Fibroblast of gingiva (primary cell): ENCODE measurements around the gene CHST12.
A peak's percentile ranks its signal among the peaks of the same experiment; 100 is the strongest.
"Not testable (repeated sequence)": the region's sequence is repeated elsewhere in the genome, so short reads cannot be mapped to it uniquely, and the experiment has no call there.

Experiments used
- DNase-seq: peaks from one replicate; pipeline ENCODE4 v3.0.0-alpha.2; 2011; ENCODE audit warnings: low read depth

CHST12 gene

GRCh38 chr7:2435146-2435545 is 31.7 kb downstream of the CHST12 start:
- DNase-seq: no peak

- DNase-seq: no peak
Measured at GRCh38 chr7:2436341-2437104, 33.1 kb downstream of the CHST12 start.

GRCh38 chr7:2437136-2437535 is 33.7 kb downstream of the CHST12 start:
- DNase-seq: no peak

- DNase-seq: no peak
Measured at GRCh38 chr7:2437537-2438148, 34.2 kb downstream of the CHST12 start.

- no peak for DNase-seq
Measured at GRCh38 chr7:2438186-2438585, 34.8 kb downstream of the CHST12 start.

GRCh38 chr7:2438775-2439174 is 35.4 kb downstream of the CHST12 start:
- DNase-seq: no peak

GRCh38 chr7:2440608-2441245 is 37.3 kb downstream of the CHST12 start:
- DNase-seq: no peak

GRCh38 chr7:2441430-2442058 is 38.1 kb downstream of the CHST12 start:
- no peak for DNase-seq

- DNase-seq: no peak
Measured at GRCh38 chr7:2443491-2443890, 40.1 kb downstream of the CHST12 start.

GRCh38 chr7:2444476-2444875 is 41.1 kb downstream of the CHST12 start:
- DNase-seq: peak; percentile 75

- no peak for DNase-seq
Measured at GRCh38 chr7:2445047-2445446, 41.6 kb downstream of the CHST12 start.

GRCh38 chr7:2445898-2446555 is 42.6 kb downstream of the CHST12 start:
- no peak for DNase-seq

GRCh38 chr7:2446676-2447075 is 43.3 kb downstream of the CHST12 start:
- no peak for DNase-seq

GRCh38 chr7:2450198-2451107 is 47.0 kb downstream of the CHST12 start:
- DNase-seq: no peak

- peak; percentile 62 for DNase-seq
Measured at GRCh38 chr7:2451171-2452073, 48.0 kb downstream of the CHST12 start.

- DNase-seq: no peak
Measured at GRCh38 chr7:2452074-2452507, 48.7 kb downstream of the CHST12 start.

GRCh38 chr7:2452643-2453270 is 49.3 kb downstream of the CHST12 start:
- DNase-seq: no peak

- DNase-seq: not testable (repeated sequence)
Measured at GRCh38 chr7:2453849-2454248, 50.4 kb downstream of the CHST12 start.

- no peak for DNase-seq
Measured at GRCh38 chr7:2459674-2460073, 56.3 kb downstream of the CHST12 start.

GRCh38 chr7:2460188-2460587 is 56.8 kb downstream of the CHST12 start:
- DNase-seq: no peak
